Left lung (tissue), 10 donors: ENCODE measurements around the gene FCF1. TPM values are rescaled to one million over a fixed set of nuclear protein-coding genes. Genes with fewer than 3 reads are reported as not detected.

Experiments
- ATAC-seq: fragments of 200-7000 bp; cut with Tn5 transposase; one replicate; pipeline ENCODE4 v1.9.1; 2020; ENCODE audit warnings: moderate library complexity
- DNase-seq, 4 donors: peaks; one replicate each; pipeline ENCODE4 v3.0.0-alpha.2; 2013 to 2020
- H3K27ac ChIP-seq, 2 donors: fragments of 200-600 bp; sonication (generic) in 1 of 2; one replicate each; pipeline versions ENCODE4 v1.5.0 to v1.8.0; 2020 to 2021
- H3K27me3 ChIP-seq, 2 donors: fragments of 200-600 bp; sonication (generic) in 1 of 2; one replicate each; pipeline versions ENCODE4 v1.5.0 to v1.8.0; 2020 to 2021
- H3K36me3 ChIP-seq, 2 donors: fragments of 200-600 bp; sonication (generic) in 1 of 2; one replicate each; pipeline versions ENCODE4 v1.5.0 to v1.8.0; 2020 to 2021
- H3K4me1 ChIP-seq, 2 donors: fragments of 200-600 bp; one replicate each; pipeline ENCODE4 v1.8.0; 2021
- H3K4me3 ChIP-seq, 2 donors: fragments of 200-600 bp; sonication (generic) in 1 of 2; one replicate each; pipeline versions ENCODE4 v1.5.0 to v1.8.0; 2020 to 2021; ENCODE audit warnings: mild to moderate bottlenecking in 1 of 2
- H3K9me3 ChIP-seq, 2 donors: fragments of 200-600 bp; sonication (generic) in 1 of 2; one replicate each; pipeline versions ENCODE4 v1.5.0 to v1.8.0; 2020 to 2021
- intact Hi-C, 2 donors: fragments of 100-400 bp; cut with DNase I; formaldehyde crosslinking; loops; one replicate each; pipeline versions ENCODE4 v1.11.2 to v1.14.2; 2022
- polyA plus RNA-seq, 6 donors: library from polyadenylated mRNA; unstranded; fragments of 120-200 nt; gene quantifications; one replicate each; pipeline ENCODE4 v1.2.1, GENCODE V29; 2013; ENCODE audit not compliant: insufficient read length in 6 of 6
- total RNA-seq, 2 donors: library from RNA; stranded (reverse); fragmentation: NEBNext Ultra II Directional; extraction: Animal tissue kit (Norgen Biotek cat#: 25700); gene quantifications; one replicate each; pipeline ENCODE4 v1.2.1, GENCODE V29; 2021
- TF ChIP-seq, protein P1 (sequence below), 2 donors: fragments of 200-600 bp; sonication (generic) in 1 of 2; IDR thresholded peaks; one replicate each; pipeline versions ENCODE4 v1.5.0 to v1.8.0; 2021; ENCODE audit warnings: antibody characterized with exemption in 2 of 2
- donor health status: DM: no; HTN: yes; CAD: no.
- donor health status: DM: no; HTN: no; CAD: no.

The FCF1 gene
- total and polyA plus RNA-seq, 8 donors = 48.9 to 75.9 (median 68.4) TPM

DNA sequence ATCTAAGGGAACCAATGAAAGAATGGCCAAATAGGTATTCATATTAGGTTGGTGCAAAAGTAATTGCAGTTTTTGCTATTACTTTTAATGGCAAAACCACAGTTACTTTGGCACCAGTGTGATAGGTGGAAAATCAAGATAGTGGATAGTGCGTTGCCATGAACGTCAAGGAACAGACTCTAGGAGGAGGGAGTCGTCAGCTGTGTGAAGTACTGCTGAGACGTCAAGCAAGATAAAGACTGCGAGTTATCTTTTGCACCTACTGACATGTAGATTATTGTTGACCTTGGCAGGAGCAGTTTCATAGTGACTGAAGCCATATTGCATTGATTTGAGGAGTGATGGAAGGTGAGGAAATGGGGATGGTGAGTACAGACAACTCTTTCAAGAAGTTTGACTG, 58.5 kb downstream of the FCF1 start:
- peaks cover 6 to 18% of the 10 kb centered on the region in 2 donors for H3K4me1 ChIP-seq
- DNase-seq = no peak
- ATAC-seq = no peak
- intact Hi-C loops = no loop called here
- peaks cover 0 to 18% of the 10 kb centered on the region in 2 donors for H3K36me3 ChIP-seq
- H3K9me3 ChIP-seq = no peaks in the 10 kb centered on the region
- H3K4me3 ChIP-seq = no peak overlapping the region
- TF ChIP-seq, protein P1, sequence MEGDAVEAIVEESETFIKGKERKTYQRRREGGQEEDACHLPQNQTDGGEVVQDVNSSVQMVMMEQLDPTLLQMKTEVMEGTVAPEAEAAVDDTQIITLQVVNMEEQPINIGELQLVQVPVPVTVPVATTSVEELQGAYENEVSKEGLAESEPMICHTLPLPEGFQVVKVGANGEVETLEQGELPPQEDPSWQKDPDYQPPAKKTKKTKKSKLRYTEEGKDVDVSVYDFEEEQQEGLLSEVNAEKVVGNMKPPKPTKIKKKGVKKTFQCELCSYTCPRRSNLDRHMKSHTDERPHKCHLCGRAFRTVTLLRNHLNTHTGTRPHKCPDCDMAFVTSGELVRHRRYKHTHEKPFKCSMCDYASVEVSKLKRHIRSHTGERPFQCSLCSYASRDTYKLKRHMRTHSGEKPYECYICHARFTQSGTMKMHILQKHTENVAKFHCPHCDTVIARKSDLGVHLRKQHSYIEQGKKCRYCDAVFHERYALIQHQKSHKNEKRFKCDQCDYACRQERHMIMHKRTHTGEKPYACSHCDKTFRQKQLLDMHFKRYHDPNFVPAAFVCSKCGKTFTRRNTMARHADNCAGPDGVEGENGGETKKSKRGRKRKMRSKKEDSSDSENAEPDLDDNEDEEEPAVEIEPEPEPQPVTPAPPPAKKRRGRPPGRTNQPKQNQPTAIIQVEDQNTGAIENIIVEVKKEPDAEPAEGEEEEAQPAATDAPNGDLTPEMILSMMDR (IDR thresholded peaks at IDR 0.05) = no peak
- H3K27me3 ChIP-seq = no peaks in the 10 kb centered on the region
- H3K27ac ChIP-seq = no peak overlapping the region

DNA sequence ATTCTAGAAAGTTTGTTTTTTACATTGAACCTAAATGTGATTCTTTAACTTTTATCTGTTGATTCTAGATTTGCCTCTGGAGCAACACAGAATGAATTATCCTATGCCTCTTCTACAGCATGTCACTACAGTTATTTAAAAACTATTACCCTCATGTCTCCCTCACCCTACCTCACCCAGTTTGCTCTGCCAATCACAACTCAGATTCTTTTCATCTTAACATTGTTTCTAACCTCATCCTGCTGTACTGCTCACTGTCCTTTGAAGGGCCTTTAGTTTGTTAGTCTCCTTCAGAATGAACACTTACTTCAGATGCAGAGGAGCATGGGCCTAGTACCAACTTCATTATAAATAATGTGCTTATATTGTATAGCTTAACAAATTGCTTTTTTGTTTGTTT, 71.7 kb downstream of the FCF1 start:
- DNase-seq (no peak), ATAC-seq (no peak)
- TF ChIP-seq, protein P1 (IDR thresholded peaks at IDR 0.05) = no peak
- no peaks in the 10 kb centered on the region for H3K27me3 ChIP-seq
- no peaks in the 10 kb centered on the region for H3K9me3 ChIP-seq
- intact Hi-C loops = no loop called here
- no peaks in the 10 kb centered on the region for H3K4me1 ChIP-seq
- H3K27ac ChIP-seq = no peak overlapping the region
- H3K4me3 ChIP-seq = no peak overlapping the region
- peaks cover 0 to 77% of the 10 kb centered on the region in 2 donors for H3K36me3 ChIP-seq

DNA sequence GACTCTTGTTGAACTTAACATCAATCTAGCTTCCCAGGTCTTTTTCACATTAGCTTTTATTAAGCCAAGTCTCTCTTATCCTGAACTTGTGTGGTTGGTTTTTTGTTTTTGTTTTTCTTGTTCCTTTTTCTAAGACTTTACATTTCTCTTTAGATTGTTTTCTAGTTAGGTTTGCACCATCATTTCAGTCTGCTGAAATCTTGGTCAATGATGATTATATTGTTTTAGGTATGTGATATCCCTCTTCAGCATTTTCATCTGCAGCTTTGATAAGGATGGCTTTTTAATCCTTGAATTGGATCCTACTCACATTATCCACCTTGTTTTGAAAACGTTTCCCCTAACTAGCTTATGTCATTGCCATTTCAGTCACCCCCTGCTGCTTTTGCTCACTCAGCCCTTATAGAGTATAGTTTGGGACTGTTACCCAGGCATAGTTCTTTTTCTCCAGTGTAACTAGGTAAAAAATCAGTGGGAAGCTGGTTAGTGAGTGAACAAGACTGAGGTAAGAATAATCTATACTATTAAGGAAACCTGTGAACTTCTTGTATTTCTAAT, 72.2 kb downstream of the FCF1 start:
- ATAC-seq (no peak), DNase-seq (no peak)
- TF ChIP-seq, protein P1 (IDR thresholded peaks at IDR 0.05) = no peak
- intact Hi-C loops = no loop called here
- Histone ChIP-seq H3K4me3 (no peak overlapping the region), H3K9me3 (no peaks in the 10 kb centered on the region), H3K27me3 (no peaks in the 10 kb centered on the region), H3K27ac (no peak overlapping the region), H3K4me1 (no peaks in the 10 kb centered on the region), H3K36me3 (peaks cover 0 to 72% of the 10 kb centered on the region in 2 donors)

DNA sequence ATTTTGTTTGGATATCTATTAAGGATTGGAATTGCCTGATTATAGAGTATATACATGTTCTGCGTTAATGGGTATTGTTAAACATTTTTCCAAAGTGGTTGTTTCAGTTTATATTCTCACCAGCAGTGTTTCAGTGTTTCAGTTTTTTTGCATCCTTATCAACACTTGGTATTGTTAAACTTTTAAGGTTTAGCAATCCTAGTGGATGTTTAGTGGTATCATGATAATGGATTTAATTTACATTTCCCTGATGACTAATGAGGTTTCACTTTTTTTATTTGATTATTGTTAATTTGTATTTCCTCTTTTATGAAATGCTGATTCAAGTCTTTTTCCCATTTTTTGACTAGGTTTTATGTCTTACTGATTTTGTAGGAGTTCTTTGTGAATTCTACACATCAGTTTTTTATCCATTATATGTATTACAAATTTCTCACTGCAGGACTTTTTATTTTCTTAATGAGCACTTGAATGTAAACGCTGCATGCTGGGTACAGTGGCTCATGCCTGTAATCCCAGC, 73.9 kb downstream of the FCF1 start:
- no peak for ATAC-seq
- Histone ChIP-seq H3K4me1 (peaks cover 0 to 3% of the 10 kb centered on the region in 2 donors), H3K36me3 (peaks cover 0 to 55% of the 10 kb centered on the region in 2 donors), H3K27ac (no peak overlapping the region), H3K4me3 (no peak overlapping the region), H3K9me3 (no peaks in the 10 kb centered on the region), H3K27me3 (no peaks in the 10 kb centered on the region)
- DNase-seq = no peak
- intact Hi-C loops = no loop called here
- TF ChIP-seq, protein P1 (IDR thresholded peaks at IDR 0.05) = no peak

Other genes with a start within 250 kb of the FCF1 start
- 1,000 to 10,000 TPM in 1 of 2 donors, 100 to 1,000 TPM in 1; 967 to 1,413 TPM for gene NPC2, start 219.8 kb upstream of the FCF1 start, total RNA-seq
- gene NPC2, start 219.8 kb upstream of the FCF1 start, polyA plus RNA-seq = 1,000 to 10,000 TPM in 3 of 6 donors, 100 to 1,000 TPM in 3; 776 to 1,143 (median 968) TPM
- gene ISCA2, start 219.4 kb upstream of the FCF1 start, total RNA-seq = 10 to 100 TPM; 22.7 to 27.7 TPM
- 10 to 100 TPM; 29.4 to 35.2 (median 32.2) TPM for gene ISCA2, start 219.4 kb upstream of the FCF1 start, polyA plus RNA-seq
- 100 to 1,000 TPM in 1 of 2 donors, 10 to 100 TPM in 1; 69.2 to 154 TPM for gene LTBP2, start 100.9 kb upstream of the FCF1 start, total RNA-seq
- gene LTBP2, start 100.9 kb upstream of the FCF1 start, polyA plus RNA-seq = 10 to 100 TPM; 14.0 to 25.7 (median 16.1) TPM
- 10 to 100 TPM; 34.3 to 42.6 TPM for gene AREL1, start 64 bp upstream of the FCF1 start, total RNA-seq
- 10 to 100 TPM; 26.0 to 28.7 (median 27.9) TPM for gene AREL1, start 64 bp upstream of the FCF1 start, polyA plus RNA-seq
- gene YLPM1, start 50.2 kb downstream of the FCF1 start, total RNA-seq = 10 to 100 TPM; 49.5 to 50.0 TPM
- gene YLPM1, start 50.2 kb downstream of the FCF1 start, polyA plus RNA-seq = 100 to 1,000 TPM; 101 to 117 (median 110) TPM
- gene PROX2, start 163.0 kb downstream of the FCF1 start, total RNA-seq = under 1 TPM in 1 of 2 donors, not detected in 1; 0.08 TPM
- 1 to 10 TPM; 2.0 to 3.8 (median 3.1) TPM for gene PROX2, start 163.0 kb downstream of the FCF1 start, polyA plus RNA-seq
- gene DLST, start 168.8 kb downstream of the FCF1 start, total RNA-seq = 10 to 100 TPM; 88.3 to 98.6 TPM
- 100 to 1,000 TPM in 2 of 6 donors, 10 to 100 TPM in 4; 90.4 to 104 (median 96.3) TPM for gene DLST, start 168.8 kb downstream of the FCF1 start, polyA plus RNA-seq
- gene RPS6KL1, start 210.1 kb downstream of the FCF1 start, total RNA-seq = 1 to 10 TPM; 5.6 to 6.7 TPM
- gene RPS6KL1, start 210.1 kb downstream of the FCF1 start, polyA plus RNA-seq = 1 to 10 TPM in 4 of 6 donors, under 1 TPM in 2; 0.62 to 1.8 (median 1.1) TPM
- gene PGF, start 242.5 kb downstream of the FCF1 start, total RNA-seq = 1 to 10 TPM; 3.4 to 4.6 TPM
- gene PGF, start 242.5 kb downstream of the FCF1 start, polyA plus RNA-seq = 10 to 100 TPM; 12.3 to 18.6 (median 14.0) TPM